Measurements from ENCODE around the gene TANGO6. TPM values are rescaled to one million over a fixed set of nuclear protein-coding genes. Genes with fewer than 3 reads are reported as not detected.
A peak's percentile ranks its signal among the peaks of the same experiment; 100 is the strongest.

TANGO6 gene
- total RNA-seq, 1 donor from 2014 or later, result 12.8 TPM

GRCh38 chr16:68948230-68948910 lies 105.0 kb downstream of the TANGO6 start:
- no peak for TF ChIP-seq EZH2 (IDR thresholded peaks at IDR 0.05)
- no peak for TF ChIP-seq EZH2phosphoT487 (IDR thresholded peaks at IDR 0.05)
- TF ChIP-seq CTCF (IDR thresholded peaks at IDR 0.05), result no peak
- Mint-ChIP-seq H3K9me3 (peaks cover 16% of the 10 kb centered on the region), H3K4me1 (peaks cover 11% of the 10 kb centered on the region), H3K27me3 (ENCODE audit: insufficient read depth, low read depth) (peaks cover 2% of the 10 kb centered on the region), H3K4me3 (no peak overlapping the region), H3K27ac (no peak overlapping the region), H3K36me3 (no peaks in the 10 kb centered on the region)
- Histone ChIP-seq H2AFZ (replicated peaks) (no peak overlapping the region), H3F3A (ENCODE audit: low read depth) (no peaks in the 10 kb centered on the region), H4K20me1 (ENCODE audit: low read depth) (no peaks in the 10 kb centered on the region), H3K27me3 (no peaks in the 10 kb centered on the region), H3K4me2 (no peak overlapping the region), H3K9ac (no peak overlapping the region), H3K9me3 (ENCODE audit: low read depth) (peaks cover 9% of the 10 kb centered on the region), H3K36me3 (no peaks in the 10 kb centered on the region), H3K79me2 (ENCODE audit: low read depth) (no peaks in the 10 kb centered on the region), H3K27ac (no peak overlapping the region), H3K4me1 (peaks cover 7% of the 10 kb centered on the region), H3K4me3 (no peak overlapping the region)
- DNase-seq (ENCODE audit: low spot score), result no peak

- Histone ChIP-seq H3K4me1 (peaks cover 22% of the 10 kb centered on the region), H3K27ac (no peak overlapping the region), H3K79me2 (ENCODE audit: low read depth) (no peaks in the 10 kb centered on the region), H2AFZ (replicated peaks) (no peak overlapping the region), H3K4me3 (no peak overlapping the region), H3F3A (ENCODE audit: low read depth) (no peaks in the 10 kb centered on the region), H3K36me3 (no peaks in the 10 kb centered on the region), H3K9me3 (ENCODE audit: low read depth) (no peaks in the 10 kb centered on the region), H4K20me1 (ENCODE audit: low read depth) (no peaks in the 10 kb centered on the region), H3K4me2 (no peak overlapping the region), H3K27me3 (no peaks in the 10 kb centered on the region), H3K9ac (no peak overlapping the region)
- no peak for DNase-seq (ENCODE audit: low spot score)
- H3K9me3 Mint-ChIP-seq, result no peaks in the 10 kb centered on the region
- H3K27me3 Mint-ChIP-seq (ENCODE audit: insufficient read depth, low read depth), result peaks cover 2% of the 10 kb centered on the region
- H3K4me3 Mint-ChIP-seq, result no peak overlapping the region
- H3K4me1 Mint-ChIP-seq, result peaks cover 29% of the 10 kb centered on the region
- no peak for TF ChIP-seq EZH2phosphoT487 (IDR thresholded peaks at IDR 0.05)
- no peak for TF ChIP-seq CTCF (IDR thresholded peaks at IDR 0.05)
- no peak for TF ChIP-seq EZH2 (IDR thresholded peaks at IDR 0.05)
- no peaks in the 10 kb centered on the region for H3K36me3 Mint-ChIP-seq
- H3K27ac Mint-ChIP-seq, result no peak overlapping the region
These were observed 108.9 kb downstream of the TANGO6 start for GRCh38 chr16:68951991-68952877.

GRCh38 chr16:68954911-68955635 lies 111.7 kb downstream of the TANGO6 start:
- peak; percentile 64 for DNase-seq (ENCODE audit: low spot score)
- Histone ChIP-seq H4K20me1 (ENCODE audit: low read depth) (no peaks in the 10 kb centered on the region), H3K27ac (no peak overlapping the region), H3K9ac (no peak overlapping the region), H3K36me3 (no peaks in the 10 kb centered on the region), H2AFZ (replicated peaks) (no peak overlapping the region), H3K4me2 (peak overlapping the region; percentile 9), H3K9me3 (ENCODE audit: low read depth) (no peaks in the 10 kb centered on the region), H3K79me2 (ENCODE audit: low read depth) (no peaks in the 10 kb centered on the region), H3K4me1 (peaks cover 27% of the 10 kb centered on the region), H3F3A (ENCODE audit: low read depth) (no peaks in the 10 kb centered on the region), H3K4me3 (no peak overlapping the region), H3K27me3 (no peaks in the 10 kb centered on the region)
- H3K4me3 Mint-ChIP-seq, result no peak overlapping the region
- H3K36me3 Mint-ChIP-seq, result no peaks in the 10 kb centered on the region
- peaks cover 33% of the 10 kb centered on the region for H3K4me1 Mint-ChIP-seq
- no peaks in the 10 kb centered on the region for H3K9me3 Mint-ChIP-seq
- H3K27me3 Mint-ChIP-seq (ENCODE audit: insufficient read depth, low read depth), result peaks cover 2% of the 10 kb centered on the region
- no peak for TF ChIP-seq EZH2phosphoT487 (IDR thresholded peaks at IDR 0.05)
- no peak for TF ChIP-seq CTCF (IDR thresholded peaks at IDR 0.05)
- TF ChIP-seq EZH2 (IDR thresholded peaks at IDR 0.05), result no peak
- peak overlapping the region; percentile 57 for H3K27ac Mint-ChIP-seq
